NCI-H345 treated with DMSO at 0.1 percent for 48 hours (cell line): ENCODE measurements around the gene PPM1K.
A peak's percentile ranks its signal among the peaks of the same experiment; 100 is the strongest.

Experiments used
- DNase-seq: peaks from one replicate; lab custom pipeline; 2025; ENCODE audit not compliant: unreplicated experiment; lab: John Stamatoyannopoulos, UW

Gene PPM1K

GRCh38 chr4:88277711-88278225, 6.6 kb downstream of the PPM1K start:
- no peak for DNase-seq

GRCh38 chr4:88276952-88277710, 7.2 kb downstream of the PPM1K start:
- no peak for DNase-seq

- DNase-seq = no peak
Observed at GRCh38 chr4:88275949-88276515, 8.3 kb downstream of the PPM1K start.

- no peak for DNase-seq
Observed at GRCh38 chr4:88275516-88275915, 8.8 kb downstream of the PPM1K start.

GRCh38 chr4:88268913-88269312, 15.4 kb downstream of the PPM1K start:
- no peak for DNase-seq

- no peak for DNase-seq
Observed at GRCh38 chr4:88264336-88264735, 20.0 kb downstream of the PPM1K start.

GRCh38 chr4:88257726-88258125, 26.6 kb downstream of the PPM1K start:
- no peak for DNase-seq

- no peak for DNase-seq
Observed at GRCh38 chr4:88255111-88255510, 29.2 kb downstream of the PPM1K start.

GRCh38 chr4:88251924-88252323, 32.4 kb downstream of the PPM1K start:
- no peak for DNase-seq

- DNase-seq = no peak
Observed at GRCh38 chr4:88247148-88247547, 37.2 kb downstream of the PPM1K start.

- no peak for DNase-seq
Observed at GRCh38 chr4:88246600-88246999, 37.8 kb downstream of the PPM1K start.

GRCh38 chr4:88244816-88245579, 39.4 kb downstream of the PPM1K start:
- DNase-seq = no peak

- no peak for DNase-seq
Observed at GRCh38 chr4:88244056-88244455, 40.3 kb downstream of the PPM1K start.

- DNase-seq = peak; percentile 54
Observed at GRCh38 chr4:88242144-88242543, 42.2 kb downstream of the PPM1K start.

- DNase-seq = no peak
Observed at GRCh38 chr4:88240297-88240714, 44.1 kb downstream of the PPM1K start.

- no peak for DNase-seq
Observed at GRCh38 chr4:88230969-88231771, 53.2 kb downstream of the PPM1K start.

- no peak for DNase-seq
Observed at GRCh38 chr4:88230461-88230891, 53.9 kb downstream of the PPM1K start.

GRCh38 chr4:88227734-88228133, 56.6 kb downstream of the PPM1K start:
- no peak for DNase-seq

- no peak for DNase-seq
Observed at GRCh38 chr4:88226143-88226542, 58.2 kb downstream of the PPM1K start.

- DNase-seq = no peak
Observed at GRCh38 chr4:88225232-88226105, 58.9 kb downstream of the PPM1K start.
